ENCODE results near the gene RAD51D.

GRCh38 chr17:35076874-35077273, 42.8 kb downstream of the RAD51D start:
- TF ChIP-seq, protein P1, sequence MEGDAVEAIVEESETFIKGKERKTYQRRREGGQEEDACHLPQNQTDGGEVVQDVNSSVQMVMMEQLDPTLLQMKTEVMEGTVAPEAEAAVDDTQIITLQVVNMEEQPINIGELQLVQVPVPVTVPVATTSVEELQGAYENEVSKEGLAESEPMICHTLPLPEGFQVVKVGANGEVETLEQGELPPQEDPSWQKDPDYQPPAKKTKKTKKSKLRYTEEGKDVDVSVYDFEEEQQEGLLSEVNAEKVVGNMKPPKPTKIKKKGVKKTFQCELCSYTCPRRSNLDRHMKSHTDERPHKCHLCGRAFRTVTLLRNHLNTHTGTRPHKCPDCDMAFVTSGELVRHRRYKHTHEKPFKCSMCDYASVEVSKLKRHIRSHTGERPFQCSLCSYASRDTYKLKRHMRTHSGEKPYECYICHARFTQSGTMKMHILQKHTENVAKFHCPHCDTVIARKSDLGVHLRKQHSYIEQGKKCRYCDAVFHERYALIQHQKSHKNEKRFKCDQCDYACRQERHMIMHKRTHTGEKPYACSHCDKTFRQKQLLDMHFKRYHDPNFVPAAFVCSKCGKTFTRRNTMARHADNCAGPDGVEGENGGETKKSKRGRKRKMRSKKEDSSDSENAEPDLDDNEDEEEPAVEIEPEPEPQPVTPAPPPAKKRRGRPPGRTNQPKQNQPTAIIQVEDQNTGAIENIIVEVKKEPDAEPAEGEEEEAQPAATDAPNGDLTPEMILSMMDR (IDR thresholded peaks at IDR 0.05), result no peak
- TF ChIP-seq POLR2A (IDR thresholded peaks at IDR 0.05), result no peak
